ENCODE measurements around the gene CRAMP1. TPM values are rescaled to one million over a fixed set of nuclear protein-coding genes. Genes with fewer than 3 reads are reported as not detected.
A peak's percentile ranks its signal among the peaks of the same experiment; 100 is the strongest.

CRAMP1 gene
- total RNA-seq, 1 experiment from 2014 or later, result 22.9 TPM

DNA sequence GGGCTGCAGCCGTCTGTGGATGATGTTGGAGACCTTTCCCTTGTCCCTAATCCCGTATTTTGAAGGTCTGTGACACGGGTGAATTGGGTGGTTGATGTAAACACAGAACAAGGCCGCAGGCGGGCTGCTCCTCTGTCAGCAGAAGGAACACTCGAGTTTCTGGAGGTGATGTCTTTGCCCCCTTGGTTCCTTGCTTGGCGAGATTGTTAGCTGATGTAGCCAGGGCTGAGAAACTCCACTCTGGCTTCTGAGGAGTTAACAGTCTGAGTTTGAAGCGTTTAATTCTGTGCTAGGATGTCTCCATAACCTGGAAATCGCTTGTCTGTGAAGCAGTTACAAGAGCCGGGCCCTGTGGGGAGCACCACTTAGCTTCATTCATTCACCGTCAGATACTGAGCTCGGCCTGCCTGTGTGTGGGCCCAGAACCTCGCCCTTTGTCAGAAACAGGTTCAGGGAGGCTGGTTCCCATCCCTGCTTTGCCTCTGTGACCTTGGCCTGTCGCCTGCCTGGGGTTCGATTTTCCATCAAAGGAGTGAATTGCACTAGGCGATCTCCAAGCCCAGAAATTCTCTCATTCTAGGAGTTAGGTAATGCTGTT is 95.1 kb downstream of the CRAMP1 start:
- DNase-seq (ENCODE audit: low read depth, low spot score) (no peak), ATAC-seq (no peak)
- H3K4me1 ChIP-seq (ENCODE audit: control insufficient read depth in 1 of 2, insufficient read depth in 2 of 2, low read length in 2 of 2), result peaks cover 11 to 20% of the 10 kb centered on the region in 2 experiments
- RAD21 ChIA-PET (ENCODE audit: low non-redundant PET in 1 of 2, low total read pairs in 2 of 2, uncharacterized antibody in 2 of 2, unreplicated experiment in 2 of 2), result no interaction called here
- no TSS peak for BruUV-seq (replicated peaks)
- POLR2A ChIA-PET, result interaction anchor here (0.6 kb wide), 1 partner anchor 18 kb away, joined by 3 read pairs; no protein-coding TSS in a partner anchor
- no peaks in the 10 kb centered on the region for H3K9me2 ChIP-seq (ENCODE audit: insufficient read depth)
- H3K79me2 ChIP-seq (ENCODE audit: insufficient read depth, low read length), result peaks cover 59% of the 10 kb centered on the region
- CTCF ChIA-PET, result interaction anchor here (1.2 kb wide), 1 partner anchor 16 kb away, joined by 6 read pairs; no protein-coding TSS in a partner anchor
- peaks cover 3% of the 10 kb centered on the region; the same call in 1 of the 2 replicates for H4K20me1 ChIP-seq (ENCODE audit: insufficient read depth)
- H3K9ac ChIP-seq (ENCODE audit: low read length), result peak overlapping the region; percentile 87
- intact Hi-C loops (cut with micrococcal nuclease), result no loop called here
- peak overlapping the region; percentile 62 to 96 for H3K4me3 ChIP-seq (replicated peaks in 1 of 2; ENCODE audit: low read depth in 1 of 2, low read length in 2 of 2)
- H3K4me2 ChIP-seq (ENCODE audit: low read length), result peak overlapping the region; percentile 97
- no peaks in the 10 kb centered on the region for H3K27me3 ChIP-seq (ENCODE audit: insufficient read depth, low read length)
- peak overlapping the region; percentile 27; the same call in 1 of the 2 replicates for H3K27ac ChIP-seq (ENCODE audit: low read depth, low read length)
- H2AFZ ChIP-seq (ENCODE audit: low read depth, low read length, poor library complexity, severe bottlenecking), result no peak overlapping the region
- H3K9me3 ChIP-seq (ENCODE audit: control insufficient read depth in 1 of 2, insufficient read depth in 1 of 2, low read depth in 1 of 2, low read length in 2 of 2), result no peaks in the 10 kb centered on the region
- peaks cover 3 to 4% of the 10 kb centered on the region in 2 experiments; a peak in 1 of 4 replicates for H3K36me3 ChIP-seq (ENCODE audit: control insufficient read depth in 1 of 2, insufficient read depth in 2 of 2, low read length in 2 of 2)
- TF ChIP-seq, protein P1, sequence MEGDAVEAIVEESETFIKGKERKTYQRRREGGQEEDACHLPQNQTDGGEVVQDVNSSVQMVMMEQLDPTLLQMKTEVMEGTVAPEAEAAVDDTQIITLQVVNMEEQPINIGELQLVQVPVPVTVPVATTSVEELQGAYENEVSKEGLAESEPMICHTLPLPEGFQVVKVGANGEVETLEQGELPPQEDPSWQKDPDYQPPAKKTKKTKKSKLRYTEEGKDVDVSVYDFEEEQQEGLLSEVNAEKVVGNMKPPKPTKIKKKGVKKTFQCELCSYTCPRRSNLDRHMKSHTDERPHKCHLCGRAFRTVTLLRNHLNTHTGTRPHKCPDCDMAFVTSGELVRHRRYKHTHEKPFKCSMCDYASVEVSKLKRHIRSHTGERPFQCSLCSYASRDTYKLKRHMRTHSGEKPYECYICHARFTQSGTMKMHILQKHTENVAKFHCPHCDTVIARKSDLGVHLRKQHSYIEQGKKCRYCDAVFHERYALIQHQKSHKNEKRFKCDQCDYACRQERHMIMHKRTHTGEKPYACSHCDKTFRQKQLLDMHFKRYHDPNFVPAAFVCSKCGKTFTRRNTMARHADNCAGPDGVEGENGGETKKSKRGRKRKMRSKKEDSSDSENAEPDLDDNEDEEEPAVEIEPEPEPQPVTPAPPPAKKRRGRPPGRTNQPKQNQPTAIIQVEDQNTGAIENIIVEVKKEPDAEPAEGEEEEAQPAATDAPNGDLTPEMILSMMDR (IDR thresholded peaks at IDR 0.05 in 2 of 3, conservative IDR thresholded peaks at IDR 0.05 in 1 of 3; ENCODE audit: borderline replicate concordance in 1 of 3, insufficient read depth in 1 of 3, low read depth in 2 of 3, low read length in 2 of 3), result no peak
- TF ChIP-seq, protein P2, sequence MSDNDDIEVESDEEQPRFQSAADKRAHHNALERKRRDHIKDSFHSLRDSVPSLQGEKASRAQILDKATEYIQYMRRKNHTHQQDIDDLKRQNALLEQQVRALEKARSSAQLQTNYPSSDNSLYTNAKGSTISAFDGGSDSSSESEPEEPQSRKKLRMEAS (IDR thresholded peaks at IDR 0.05), result no peak
- TF ChIP-seq, protein P3, sequence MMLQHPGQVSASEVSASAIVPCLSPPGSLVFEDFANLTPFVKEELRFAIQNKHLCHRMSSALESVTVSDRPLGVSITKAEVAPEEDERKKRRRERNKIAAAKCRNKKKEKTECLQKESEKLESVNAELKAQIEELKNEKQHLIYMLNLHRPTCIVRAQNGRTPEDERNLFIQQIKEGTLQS (IDR thresholded peaks at IDR 0.05), result no peak
- no peak for TF ChIP-seq ELF1 (IDR thresholded peaks at IDR 0.05; ENCODE audit: borderline replicate concordance, low read depth)
- TF ChIP-seq POLR2AphosphoS5 (IDR thresholded peaks at IDR 0.05; ENCODE audit: low read depth, low read length), result no peak
- TF ChIP-seq EZH2 (IDR thresholded peaks at IDR 0.05), result no peak
- no peak for TF ChIP-seq CEBPB (IDR thresholded peaks at IDR 0.05; ENCODE audit: low read depth)
- TF ChIP-seq SIN3A (IDR thresholded peaks at IDR 0.05; ENCODE audit: low read depth), result no peak
- no peak for TF ChIP-seq RAD21 (IDR thresholded peaks at IDR 0.05; ENCODE audit: low read depth)
